GM12891 (cell line): ENCODE results near the gene ATP5ME.
"Not testable (repeated sequence)": the region's sequence is repeated elsewhere in the genome, so short reads cannot be mapped to it uniquely, and the experiment has no call there.

Source experiments
- DNase-seq: peaks from one replicate; pipeline ENCODE4 v3.0.0; 2011; ENCODE audit warnings: low spot score; ENCODE audit not compliant: insufficient read length
- FAIRE-seq: peaks from 2 replicates; lab custom pipeline; 2011; peaks lifted over from hg19 to GRCh38; lab: Jason Lieb, UNC
- PAX5 ChIP-seq: IDR thresholded peaks from 2 replicates; pipeline ENCODE4 v1.6.1; 2011; ENCODE audit warnings: low read length, moderate library complexity, mild to moderate bottlenecking; ENCODE audit not compliant: insufficient read depth, severe bottlenecking
- POLR2A ChIP-seq: IDR thresholded peaks from 2 replicates; pipeline ENCODE4 v1.6.1; 2011; ENCODE audit warnings: low read depth, low read length, control low read depth
- POLR2AphosphoS5 ChIP-seq: IDR thresholded peaks from 2 replicates; pipeline ENCODE4 v1.6.1; 2011; ENCODE audit warnings: low read depth, low read length, control low read depth
- POU2F2 ChIP-seq: IDR thresholded peaks from 2 replicates; pipeline ENCODE4 v1.6.1; 2011; ENCODE audit warnings: low read depth, mild to moderate bottlenecking, control low read depth, low read length, moderate library complexity
- SPI1 ChIP-seq: IDR thresholded peaks from 2 replicates; pipeline ENCODE4 v1.6.1; 2011; ENCODE audit warnings: low read depth, low read length, control low read depth
- TAF1 ChIP-seq: IDR thresholded peaks from 2 replicates; pipeline ENCODE4 v1.6.1; 2011; ENCODE audit warnings: low read depth, low read length, control low read depth

ATP5ME gene

GRCh38 chr4:678331-679103 lies 4.4 kb upstream of the ATP5ME start:
- TF ChIP-seq POLR2A (no peak), POU2F2 (no peak), TAF1 (no peak), SPI1 (no peak), PAX5 (no peak), POLR2AphosphoS5 (no peak)
- no peak for DNase-seq
- no peak for FAIRE-seq

GRCh38 chr4:677431-678293 lies 3.6 kb upstream of the ATP5ME start:
- TF ChIP-seq SPI1 (no peak), TAF1 (no peak), PAX5 (no peak), POU2F2 (no peak), POLR2A (no peak), POLR2AphosphoS5 (no peak)
- DNase-seq (no peak), FAIRE-seq (peak; percentile 87)

GRCh38 chr4:676871-677235 lies 2.8 kb upstream of the ATP5ME start:
- no peak for DNase-seq
- TF ChIP-seq POLR2A (no peak), POLR2AphosphoS5 (no peak), PAX5 (no peak), TAF1 (no peak), POU2F2 (no peak), SPI1 (no peak)
- no peak for FAIRE-seq

GRCh38 chr4:675980-676870 lies 2.1 kb upstream of the ATP5ME start:
- TF ChIP-seq PAX5 (no peak), POLR2AphosphoS5 (peak; percentile 68; the same call in 1 of the 2 replicates), SPI1 (no peak; the same call in 1 of the 2 replicates)
- FAIRE-seq (peak; percentile 84), DNase-seq (peak; percentile 78)

GRCh38 chr4:675036-675882 lies 1.2 kb upstream of the ATP5ME start:
- FAIRE-seq (no peak), DNase-seq (no peak)
- peak; percentile 12; the same call in 1 of the 2 replicates for TF ChIP-seq POLR2A
- no peak for TF ChIP-seq SPI1

- no peak for TF ChIP-seq POLR2A
- TF ChIP-seq PAX5: no peak
- TF ChIP-seq SPI1: no peak
- TF ChIP-seq TAF1: no peak
- no peak for TF ChIP-seq POLR2AphosphoS5
- no peak for TF ChIP-seq POU2F2
- no peak for DNase-seq
- FAIRE-seq: peak; percentile 43
Observed at GRCh38 chr4:673349-674091, 556 bp downstream of the ATP5ME start.

- FAIRE-seq (no peak), DNase-seq (no peak)
- TF ChIP-seq SPI1: no peak
- no peak for TF ChIP-seq POLR2A
- no peak for TF ChIP-seq POU2F2
- TF ChIP-seq POLR2AphosphoS5: no peak
Observed at GRCh38 chr4:671769-672168, 2.3 kb downstream of the ATP5ME start.

GRCh38 chr4:669806-670559 lies 4.1 kb downstream of the ATP5ME start:
- DNase-seq, FAIRE-seq: not testable (repeated sequence)

GRCh38 chr4:668219-668618 lies 5.9 kb downstream of the ATP5ME start:
- DNase-seq, FAIRE-seq: not testable (repeated sequence)
